HepG2 (cell line): Measurements from ENCODE around the gene GOT1. TPM values are rescaled to one million over a fixed set of nuclear protein-coding genes. Genes with fewer than 3 reads are reported as not detected.
A peak's percentile ranks its signal among the peaks of the same experiment; 100 is the strongest.

Experiments used
- EEA1 ChIP-seq: sonication (generic); formaldehyde crosslinking; IDR thresholded peaks from 2 replicates; pipeline ENCODE4 v1.5.1; 2020; ENCODE audit warnings: mild to moderate bottlenecking, missing genetic modification reagents, borderline replicate concordance
- JUN ChIP-seq: sonication (generic); formaldehyde crosslinking; IDR thresholded peaks from 2 replicates; pipeline ENCODE4 v1.4.0; 2020; ENCODE audit warnings: mild to moderate bottlenecking, missing genetic modification reagents
- KAT2B ChIP-seq: fragments of 150-350 bp; IDR thresholded peaks from 2 replicates; pipeline ENCODE4 v1.6.1; 2014; ENCODE audit warnings: low read depth, low read length, borderline replicate concordance
- RFXANK ChIP-seq: IDR thresholded peaks from 2 replicates; pipeline ENCODE4 v1.6.1; 2016
- SP4 ChIP-seq: sonication (generic); formaldehyde crosslinking; IDR thresholded peaks from 2 replicates; pipeline ENCODE4 v1.8.1; 2023; ENCODE audit warnings: mild to moderate bottlenecking, missing genetic modification reagents
- ZBTB2 ChIP-seq: sonication (generic); formaldehyde crosslinking; IDR thresholded peaks from 2 replicates; pipeline ENCODE4 v1.8.0; 2022; ENCODE audit warnings: low read depth, missing genetic modification reagents
- ZFP36L2 ChIP-seq: sonication (generic); formaldehyde crosslinking; IDR thresholded peaks from 2 replicates; pipeline ENCODE4 v1.4.0; 2020; ENCODE audit warnings: missing genetic modification reagents
- ZNF24 ChIP-seq: fragments of 450-650 bp; IDR thresholded peaks from 2 replicates; pipeline ENCODE4 v1.6.1; 2017; ENCODE audit warnings: antibody characterized with exemption, mild to moderate bottlenecking
- ZNF263 ChIP-seq: sonication (generic); formaldehyde crosslinking; IDR thresholded peaks from 2 replicates; pipeline ENCODE4 v1.4.0; 2020; ENCODE audit warnings: missing genetic modification reagents
- ZNF354B ChIP-seq: sonication (generic); formaldehyde crosslinking; IDR thresholded peaks from 2 replicates; pipeline ENCODE4 v1.8.0; 2022; ENCODE audit warnings: mild to moderate bottlenecking, missing genetic modification reagents
- ZNF556 ChIP-seq: sonication (generic); formaldehyde crosslinking; IDR thresholded peaks from 2 replicates; pipeline ENCODE4 v1.4.0; 2020; ENCODE audit warnings: mild to moderate bottlenecking, missing genetic modification reagents, borderline replicate concordance
- ZNF784 ChIP-seq: sonication (generic); formaldehyde crosslinking; IDR thresholded peaks from 2 replicates; pipeline ENCODE4 v1.5.1; 2020; ENCODE audit warnings: missing genetic modification reagents, mild to moderate bottlenecking, borderline replicate concordance
- polyA plus RNA-seq, 8 experiments: library from polyadenylated mRNA; depleted of rRNA in 3 of 8; stranded (reverse) in 7 of 8; unstranded in 1 of 8; fragments of >200 nt; fragmentation: Illumina TruSeq in 4 of 8; extraction: Trizol in 4 of 8; gene quantifications; 2 replicates each; pipeline versions ENCODE4 v1.2.1 to v1.2.3, GENCODE V29; 2011 to 2016; ENCODE audit warnings: low read depth in 4 of 8, missing spikeins in 1 of 8, mixed read lengths in 1 of 8; ENCODE audit not compliant: insufficient read depth in 1 of 8
- total RNA-seq, 5 experiments: library from RNA; depleted of rRNA; stranded (reverse); fragments of >200 nt; fragmentation: Illumina TruSeq; extraction: Trizol; gene quantifications; 2 replicates each; pipeline ENCODE4 v1.2.3, GENCODE V29; 2016; ENCODE audit warnings: low read depth in 1 of 5
- TF ChIP-seq, protein P1 (sequence below): sonication (generic); formaldehyde crosslinking; IDR thresholded peaks from 2 replicates; pipeline ENCODE4 v1.5.1; 2020; ENCODE audit warnings: mild to moderate bottlenecking, missing genetic modification reagents, moderate library complexity
- TF ChIP-seq, protein P2 (sequence below): sonication (generic); formaldehyde crosslinking; IDR thresholded peaks from 2 replicates; pipeline ENCODE4 v1.4.0; 2020; ENCODE audit warnings: missing genetic modification reagents
- TF ChIP-seq, protein P3 (sequence below): sonication (generic); formaldehyde crosslinking; IDR thresholded peaks from 2 replicates; pipeline ENCODE4 v1.5.0; 2020; ENCODE audit warnings: missing genetic modification reagents, mild to moderate bottlenecking, borderline replicate concordance
- TF ChIP-seq, protein P4 (sequence below): sonication (generic); formaldehyde crosslinking; IDR thresholded peaks from 2 replicates; pipeline ENCODE4 v1.4.0; 2020; ENCODE audit warnings: missing genetic modification reagents, borderline replicate concordance
- TF ChIP-seq, protein P5 (sequence below): sonication (generic); formaldehyde crosslinking; IDR thresholded peaks from 2 replicates; pipeline ENCODE4 v1.4.0; 2020; ENCODE audit warnings: missing genetic modification reagents

The GOT1 gene
- total and polyA plus RNA-seq, 2 of the 13 experiments (the other 11 are each of a cell fraction or from before 2014, with no cell fraction given): 81.2 to 102 TPM

GRCh38 chr10:99395750-99396445 is 34.5 kb downstream of the GOT1 start (continued):
- TF ChIP-seq SP4 (CRISPR knock-in tag) (0 out of 2 replicates have a peak, but pooled peaks have one; percentile 21), RFXANK (peak; percentile 57; the same call in 1 of the 2 replicates), ZNF24 (no peak), ZNF263 (CRISPR knock-in tag) (no peak; the same call in 1 of the 2 replicates), ZBTB2 (CRISPR knock-in tag) (no peak), KAT2B (no peak), ZFP36L2 (CRISPR knock-in tag) (no peak), ZNF354B (CRISPR knock-in tag) (0 out of 2 replicates have a peak, but pooled peaks have one; percentile 60), ZNF784 (CRISPR knock-in tag) (no peak), EEA1 (CRISPR knock-in tag) (no peak), ZNF556 (no peak; the same call in 1 of the 2 replicates), JUN (CRISPR knock-in tag) (no peak)
- TF ChIP-seq, protein P1, sequence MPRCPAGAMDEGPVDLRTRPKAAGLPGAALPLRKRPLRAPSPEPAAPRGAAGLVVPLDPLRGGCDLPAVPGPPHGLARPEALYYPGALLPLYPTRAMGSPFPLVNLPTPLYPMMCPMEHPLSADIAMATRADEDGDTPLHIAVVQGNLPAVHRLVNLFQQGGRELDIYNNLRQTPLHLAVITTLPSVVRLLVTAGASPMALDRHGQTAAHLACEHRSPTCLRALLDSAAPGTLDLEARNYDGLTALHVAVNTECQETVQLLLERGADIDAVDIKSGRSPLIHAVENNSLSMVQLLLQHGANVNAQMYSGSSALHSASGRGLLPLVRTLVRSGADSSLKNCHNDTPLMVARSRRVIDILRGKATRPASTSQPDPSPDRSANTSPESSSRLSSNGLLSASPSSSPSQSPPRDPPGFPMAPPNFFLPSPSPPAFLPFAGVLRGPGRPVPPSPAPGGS (CRISPR knock-in tag): no peak
- TF ChIP-seq, protein P2, sequence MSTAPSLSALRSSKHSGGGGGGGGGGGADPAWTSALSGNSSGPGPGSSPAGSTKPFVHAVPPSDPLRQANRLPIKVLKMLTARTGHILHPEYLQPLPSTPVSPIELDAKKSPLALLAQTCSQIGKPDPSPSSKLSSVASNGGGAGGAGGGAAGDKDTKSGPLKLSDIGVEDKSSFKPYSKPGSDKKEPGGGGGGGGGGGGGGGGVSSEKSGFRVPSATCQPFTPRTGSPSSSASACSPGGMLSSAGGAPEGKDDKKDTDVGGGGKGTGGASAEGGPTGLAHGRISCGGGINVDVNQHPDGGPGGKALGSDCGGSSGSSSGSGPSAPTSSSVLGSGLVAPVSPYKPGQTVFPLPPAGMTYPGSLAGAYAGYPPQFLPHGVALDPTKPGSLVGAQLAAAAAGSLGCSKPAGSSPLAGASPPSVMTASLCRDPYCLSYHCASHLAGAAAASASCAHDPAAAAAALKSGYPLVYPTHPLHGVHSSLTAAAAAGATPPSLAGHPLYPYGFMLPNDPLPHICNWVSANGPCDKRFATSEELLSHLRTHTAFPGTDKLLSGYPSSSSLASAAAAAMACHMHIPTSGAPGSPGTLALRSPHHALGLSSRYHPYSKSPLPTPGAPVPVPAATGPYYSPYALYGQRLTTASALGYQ (CRISPR knock-in tag): peak; percentile 85; the same call in 1 of the 2 replicates
- TF ChIP-seq, protein P3, sequence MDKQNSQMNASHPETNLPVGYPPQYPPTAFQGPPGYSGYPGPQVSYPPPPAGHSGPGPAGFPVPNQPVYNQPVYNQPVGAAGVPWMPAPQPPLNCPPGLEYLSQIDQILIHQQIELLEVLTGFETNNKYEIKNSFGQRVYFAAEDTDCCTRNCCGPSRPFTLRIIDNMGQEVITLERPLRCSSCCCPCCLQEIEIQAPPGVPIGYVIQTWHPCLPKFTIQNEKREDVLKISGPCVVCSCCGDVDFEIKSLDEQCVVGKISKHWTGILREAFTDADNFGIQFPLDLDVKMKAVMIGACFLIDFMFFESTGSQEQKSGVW (CRISPR knock-in tag): no peak
- TF ChIP-seq, protein P4, sequence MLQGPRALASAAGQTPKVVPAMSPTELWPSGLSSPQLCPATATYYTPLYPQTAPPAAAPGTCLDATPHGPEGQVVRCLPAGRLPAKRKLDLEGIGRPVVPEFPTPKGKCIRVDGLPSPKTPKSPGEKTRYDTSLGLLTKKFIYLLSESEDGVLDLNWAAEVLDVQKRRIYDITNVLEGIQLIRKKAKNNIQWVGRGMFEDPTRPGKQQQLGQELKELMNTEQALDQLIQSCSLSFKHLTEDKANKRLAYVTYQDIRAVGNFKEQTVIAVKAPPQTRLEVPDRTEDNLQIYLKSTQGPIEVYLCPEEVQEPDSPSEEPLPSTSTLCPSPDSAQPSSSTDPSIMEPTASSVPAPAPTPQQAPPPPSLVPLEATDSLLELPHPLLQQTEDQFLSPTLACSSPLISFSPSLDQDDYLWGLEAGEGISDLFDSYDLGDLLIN (CRISPR knock-in tag): no peak
- TF ChIP-seq, protein P5, sequence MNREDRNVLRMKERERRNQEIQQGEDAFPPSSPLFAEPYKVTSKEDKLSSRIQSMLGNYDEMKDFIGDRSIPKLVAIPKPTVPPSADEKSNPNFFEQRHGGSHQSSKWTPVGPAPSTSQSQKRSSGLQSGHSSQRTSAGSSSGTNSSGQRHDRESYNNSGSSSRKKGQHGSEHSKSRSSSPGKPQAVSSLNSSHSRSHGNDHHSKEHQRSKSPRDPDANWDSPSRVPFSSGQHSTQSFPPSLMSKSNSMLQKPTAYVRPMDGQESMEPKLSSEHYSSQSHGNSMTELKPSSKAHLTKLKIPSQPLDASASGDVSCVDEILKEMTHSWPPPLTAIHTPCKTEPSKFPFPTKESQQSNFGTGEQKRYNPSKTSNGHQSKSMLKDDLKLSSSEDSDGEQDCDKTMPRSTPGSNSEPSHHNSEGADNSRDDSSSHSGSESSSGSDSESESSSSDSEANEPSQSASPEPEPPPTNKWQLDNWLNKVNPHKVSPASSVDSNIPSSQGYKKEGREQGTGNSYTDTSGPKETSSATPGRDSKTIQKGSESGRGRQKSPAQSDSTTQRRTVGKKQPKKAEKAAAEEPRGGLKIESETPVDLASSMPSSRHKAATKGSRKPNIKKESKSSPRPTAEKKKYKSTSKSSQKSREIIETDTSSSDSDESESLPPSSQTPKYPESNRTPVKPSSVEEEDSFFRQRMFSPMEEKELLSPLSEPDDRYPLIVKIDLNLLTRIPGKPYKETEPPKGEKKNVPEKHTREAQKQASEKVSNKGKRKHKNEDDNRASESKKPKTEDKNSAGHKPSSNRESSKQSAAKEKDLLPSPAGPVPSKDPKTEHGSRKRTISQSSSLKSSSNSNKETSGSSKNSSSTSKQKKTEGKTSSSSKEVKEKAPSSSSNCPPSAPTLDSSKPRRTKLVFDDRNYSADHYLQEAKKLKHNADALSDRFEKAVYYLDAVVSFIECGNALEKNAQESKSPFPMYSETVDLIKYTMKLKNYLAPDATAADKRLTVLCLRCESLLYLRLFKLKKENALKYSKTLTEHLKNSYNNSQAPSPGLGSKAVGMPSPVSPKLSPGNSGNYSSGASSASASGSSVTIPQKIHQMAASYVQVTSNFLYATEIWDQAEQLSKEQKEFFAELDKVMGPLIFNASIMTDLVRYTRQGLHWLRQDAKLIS (CRISPR knock-in tag): no peak
